GM10266 (cell line): Measurements from ENCODE around the gene GABPA.

Experiments
- DNase-seq: peaks from one replicate; pipeline ENCODE4 v3.0.0; 2012; ENCODE audit errors: extremely low spot score
- CTCF ChIP-seq: IDR thresholded peaks from 2 replicates; pipeline ENCODE4 v1.5.1; 2012; ENCODE audit warnings: mild to moderate bottlenecking, low read depth; ENCODE audit not compliant: control insufficient read depth, insufficient read depth; ENCODE audit errors: missing control alignments

Gene GABPA

GRCh38 chr21:25742900-25743299, 8.1 kb downstream of the GABPA start:
- TF ChIP-seq CTCF: no peak
- no peak for DNase-seq

GRCh38 chr21:25744854-25745253, 10.1 kb downstream of the GABPA start:
- no peak for DNase-seq

GRCh38 chr21:25750085-25750484, 15.3 kb downstream of the GABPA start:
- no peak for DNase-seq
- TF ChIP-seq CTCF: no peak

More at GRCh38 chr21:25744854-25745253, 10.1 kb downstream of the GABPA start:
- TF ChIP-seq CTCF: no peak

- no peak for TF ChIP-seq CTCF
- no peak for DNase-seq
These were observed 17.6 kb downstream of the GABPA start for GRCh38 chr21:25752416-25752815.

GRCh38 chr21:25756190-25756932, 21.6 kb downstream of the GABPA start:
- TF ChIP-seq CTCF: no peak
- no peak for DNase-seq

GRCh38 chr21:25757531-25757930, 22.8 kb downstream of the GABPA start:
- no peak for DNase-seq
- no peak for TF ChIP-seq CTCF

GRCh38 chr21:25759573-25759972, 24.8 kb downstream of the GABPA start:
- DNase-seq: no peak
- TF ChIP-seq CTCF: no peak
